ENCODE data around the gene HS3ST4. TPM values are rescaled to one million over a fixed set of nuclear protein-coding genes. Genes with fewer than 3 reads are reported as not detected.
A peak's percentile ranks its signal among the peaks of the same experiment; 100 is the strongest.

The HS3ST4 gene
- total and polyA plus RNA-seq, 2 experiments from 2014 or later, result 0.44 to 2.1 TPM

DNA sequence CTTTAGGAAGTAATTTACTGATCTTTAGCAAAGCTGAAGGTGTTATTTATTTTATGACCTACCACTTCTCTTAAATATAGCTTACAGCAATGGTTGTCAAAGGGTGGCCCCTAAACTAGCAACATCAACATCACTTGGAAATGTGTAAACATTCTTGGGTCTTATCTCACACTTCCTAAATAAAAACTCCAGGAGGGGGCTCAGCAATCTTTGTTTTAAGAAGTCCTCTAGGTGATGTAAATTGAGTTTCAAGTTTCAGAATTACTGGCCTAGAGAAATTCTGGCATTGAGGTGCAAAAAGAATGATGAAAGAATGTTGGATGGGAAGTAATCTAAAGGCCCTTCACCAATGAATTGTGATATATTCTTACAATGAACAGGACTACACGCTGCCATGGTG is 142.3 kb downstream of the HS3ST4 start:
- Histone ChIP-seq H3K4me3 (no peak overlapping the region), H3F3A (replicated peaks; ENCODE audit: low read depth) (no peaks in the 10 kb centered on the region), H3K79me2 (replicated peaks; ENCODE audit: insufficient read depth) (no peaks in the 10 kb centered on the region), H3K4me2 (peak overlapping the region; percentile 24; the same call in 1 of the 2 replicates), H3K36me3 (ENCODE audit: insufficient read depth) (no peaks in the 10 kb centered on the region; the same call in 1 of the 2 replicates), H4K20me1 (replicated peaks; ENCODE audit: insufficient read depth) (no peaks in the 10 kb centered on the region), H3K4me1 (ENCODE audit: insufficient read depth) (no peaks in the 10 kb centered on the region; the same call in 1 of the 2 replicates), H3K27ac (ENCODE audit: low read depth) (no peak overlapping the region), H3K9me2 (ENCODE audit: insufficient read depth) (no peaks in the 10 kb centered on the region), H3K27me3 (ENCODE audit: insufficient read depth) (no peaks in the 10 kb centered on the region), H2AFZ (no peak overlapping the region)
- Mint-ChIP-seq H3K27me3 (ENCODE audit: insufficient read depth, low read depth, poor library complexity) (peaks cover 4% of the 10 kb centered on the region), H3K36me3 (ENCODE audit: low read depth) (peaks cover 17% of the 10 kb centered on the region), H3K27ac (no peak overlapping the region), H3K4me3 (no peak overlapping the region), H3K4me1 (peaks cover 16% of the 10 kb centered on the region), H3K9me3 (peaks cover 79% of the 10 kb centered on the region)
- TF ChIP-seq NANOG (IDR thresholded peaks at IDR 0.05; ENCODE audit: borderline replicate concordance) (no peak), ZNF331 (CRISPR knock-in tag; IDR thresholded peaks at IDR 0.05; ENCODE audit: low read depth) (no peak), CTCF (conservative IDR thresholded peaks at IDR 0.05; ENCODE audit: low read depth in 2 of 2) (no peak), POLR2AphosphoS5 (IDR thresholded peaks at IDR 0.05; ENCODE audit: low read depth) (no peak), ZNF114 (CRISPR knock-in tag; IDR thresholded peaks at IDR 0.05) (no peak), REST (IDR thresholded peaks at IDR 0.05; ENCODE audit: unreplicated experiment) (no peak), STAT1 (IDR thresholded peaks at IDR 0.05; ENCODE audit: unreplicated experiment) (no peak), ETS1 (IDR thresholded peaks at IDR 0.05) (no peak), EZH2 (IDR thresholded peaks at IDR 0.05; ENCODE audit: low read depth, unreplicated experiment) (no peak), CREB1 (CRISPR knock-in tag; IDR thresholded peaks at IDR 0.05; ENCODE audit: low read depth) (no peak), JUNB (IDR thresholded peaks at IDR 0.05; ENCODE audit: unreplicated experiment) (no peak), EZH2phosphoT487 (IDR thresholded peaks at IDR 0.05; ENCODE audit: unreplicated experiment) (no peak)
- TF ChIP-seq, protein P1, sequence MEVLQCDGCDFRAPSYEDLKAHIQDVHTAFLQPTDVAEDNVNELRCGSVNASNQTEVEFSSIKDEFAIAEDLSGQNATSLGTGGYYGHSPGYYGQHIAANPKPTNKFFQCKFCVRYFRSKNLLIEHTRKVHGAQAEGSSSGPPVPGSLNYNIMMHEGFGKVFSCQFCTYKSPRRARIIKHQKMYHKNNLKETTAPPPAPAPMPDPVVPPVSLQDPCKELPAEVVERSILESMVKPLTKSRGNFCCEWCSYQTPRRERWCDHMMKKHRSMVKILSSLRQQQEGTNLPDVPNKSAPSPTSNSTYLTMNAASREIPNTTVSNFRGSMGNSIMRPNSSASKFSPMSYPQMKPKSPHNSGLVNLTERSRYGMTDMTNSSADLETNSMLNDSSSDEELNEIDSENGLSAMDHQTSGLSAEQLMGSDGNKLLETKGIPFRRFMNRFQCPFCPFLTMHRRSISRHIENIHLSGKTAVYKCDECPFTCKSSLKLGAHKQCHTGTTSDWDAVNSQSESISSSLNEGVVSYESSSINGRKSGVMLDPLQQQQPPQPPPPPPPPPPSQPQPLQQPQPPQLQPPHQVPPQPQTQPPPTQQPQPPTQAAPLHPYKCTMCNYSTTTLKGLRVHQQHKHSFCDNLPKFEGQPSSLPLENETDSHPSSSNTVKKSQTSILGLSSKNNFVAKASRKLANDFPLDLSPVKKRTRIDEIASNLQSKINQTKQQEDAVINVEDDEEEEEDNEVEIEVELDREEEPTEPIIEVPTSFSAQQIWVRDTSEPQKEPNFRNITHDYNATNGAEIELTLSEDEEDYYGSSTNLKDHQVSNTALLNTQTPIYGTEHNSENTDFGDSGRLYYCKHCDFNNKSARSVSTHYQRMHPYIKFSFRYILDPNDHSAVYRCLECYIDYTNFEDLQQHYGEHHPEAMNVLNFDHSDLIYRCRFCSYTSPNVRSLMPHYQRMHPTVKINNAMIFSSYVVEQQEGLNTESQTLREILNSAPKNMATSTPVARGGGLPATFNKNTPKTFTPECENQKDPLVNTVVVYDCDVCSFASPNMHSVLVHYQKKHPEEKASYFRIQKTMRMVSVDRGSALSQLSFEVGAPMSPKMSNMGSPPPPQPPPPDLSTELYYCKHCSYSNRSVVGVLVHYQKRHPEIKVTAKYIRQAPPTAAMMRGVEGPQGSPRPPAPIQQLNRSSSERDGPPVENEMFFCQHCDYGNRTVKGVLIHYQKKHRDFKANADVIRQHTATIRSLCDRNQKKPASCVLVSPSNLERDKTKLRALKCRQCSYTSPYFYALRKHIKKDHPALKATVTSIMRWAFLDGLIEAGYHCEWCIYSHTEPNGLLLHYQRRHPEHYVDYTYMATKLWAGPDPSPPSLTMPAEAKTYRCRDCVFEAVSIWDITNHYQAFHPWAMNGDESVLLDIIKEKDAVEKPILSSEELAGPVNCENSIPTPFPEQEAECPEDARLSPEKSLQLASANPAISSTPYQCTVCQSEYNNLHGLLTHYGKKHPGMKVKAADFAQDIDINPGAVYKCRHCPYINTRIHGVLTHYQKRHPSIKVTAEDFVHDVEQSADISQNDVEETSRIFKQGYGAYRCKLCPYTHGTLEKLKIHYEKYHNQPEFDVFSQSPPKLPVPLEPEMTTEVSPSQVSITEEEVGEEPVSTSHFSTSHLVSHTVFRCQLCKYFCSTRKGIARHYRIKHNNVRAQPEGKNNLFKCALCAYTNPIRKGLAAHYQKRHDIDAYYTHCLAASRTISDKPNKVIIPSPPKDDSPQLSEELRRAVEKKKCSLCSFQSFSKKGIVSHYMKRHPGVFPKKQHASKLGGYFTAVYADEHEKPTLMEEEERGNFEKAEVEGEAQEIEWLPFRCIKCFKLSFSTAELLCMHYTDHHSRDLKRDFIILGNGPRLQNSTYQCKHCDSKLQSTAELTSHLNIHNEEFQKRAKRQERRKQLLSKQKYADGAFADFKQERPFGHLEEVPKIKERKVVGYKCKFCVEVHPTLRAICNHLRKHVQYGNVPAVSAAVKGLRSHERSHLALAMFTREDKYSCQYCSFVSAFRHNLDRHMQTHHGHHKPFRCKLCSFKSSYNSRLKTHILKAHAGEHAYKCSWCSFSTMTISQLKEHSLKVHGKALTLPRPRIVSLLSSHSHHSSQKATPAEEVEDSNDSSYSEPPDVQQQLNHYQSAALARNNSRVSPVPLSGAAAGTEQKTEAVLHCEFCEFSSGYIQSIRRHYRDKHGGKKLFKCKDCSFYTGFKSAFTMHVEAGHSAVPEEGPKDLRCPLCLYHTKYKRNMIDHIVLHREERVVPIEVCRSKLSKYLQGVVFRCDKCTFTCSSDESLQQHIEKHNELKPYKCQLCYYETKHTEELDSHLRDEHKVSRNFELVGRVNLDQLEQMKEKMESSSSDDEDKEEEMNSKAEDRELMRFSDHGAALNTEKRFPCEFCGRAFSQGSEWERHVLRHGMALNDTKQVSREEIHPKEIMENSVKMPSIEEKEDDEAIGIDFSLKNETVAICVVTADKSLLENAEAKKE (CRISPR knock-in tag; IDR thresholded peaks at IDR 0.05), result no peak
- no peak for ATAC-seq
- DNase-seq (ENCODE audit: low spot score), result no peak
